AG04450 (cell line): ENCODE data around the gene CCBE1. TPM values are rescaled to one million over a fixed set of nuclear protein-coding genes. Genes with fewer than 3 reads are reported as not detected.

Experiments
- CTCF ChIA-PET: fragments of 300-600, 350-600 bp; formaldehyde crosslinking; extraction: SDS; loops from one replicate; lab custom pipeline; 2022; ENCODE audit warnings: antibody characterized with exemption, inconsistent platforms; lab: Charles Lee
- POLR2A ChIA-PET: fragments of 350-600 bp; formaldehyde crosslinking; extraction: SDS; loops from one replicate; lab custom pipeline; 2021; ENCODE audit warnings: antibody characterized with exemption, inconsistent platforms; lab: Yijun Ruan, JAX
- DNase-seq: peaks from one replicate; pipeline ENCODE4 v3.0.0-alpha.2; 2011; ENCODE audit warnings: low read depth, low spot score
- H3K27ac ChIP-seq: one replicate; pipeline ENCODE4 v1.5.1; 2012; ENCODE audit warnings: low read depth, low read length, control low read depth
- H3K27me3 ChIP-seq: one replicate; pipeline ENCODE4 v1.6.0; 2012; ENCODE audit warnings: low read length; ENCODE audit not compliant: control insufficient read depth, insufficient read depth
- H3K4me3 ChIP-seq: 2 replicates; pipeline ENCODE4 v1.5.1; 2011; ENCODE audit warnings: mild to moderate bottlenecking, low read depth, low read length, control low read depth
- H3K9me3 ChIP-seq: 2 replicates; pipeline ENCODE4 v1.5.1; 2012; ENCODE audit warnings: low read length; ENCODE audit not compliant: control insufficient read depth, insufficient read depth
- polyA plus RNA-seq: library from polyadenylated mRNA; depleted of rRNA; stranded (reverse); fragments of >200 nt; gene quantifications from 2 replicates; pipeline ENCODE4 v1.2.3, GENCODE V29; 2011
- TF ChIP-seq, protein P1 (sequence below): IDR thresholded peaks from 2 replicates; pipeline ENCODE4 v1.5.1; 2011; ENCODE audit warnings: low read depth, low read length, control low read depth, inconsistent platforms

Gene CCBE1
- polyA plus RNA-seq, 1 experiment = 40.4 TPM

- no peak overlapping the region for H3K4me3 ChIP-seq
- POLR2A ChIA-PET = interaction anchor here (0.8 kb wide), 1 partner anchor 239 kb away, joined by 3 read pairs; the partner anchor contains the start of gene CCBE1
- CTCF ChIA-PET = interaction anchor here (0.7 to 9.8 kb wide), 34 partner anchors 8 to 447 kb away, joined by 3 to 218 read pairs (median 4); partner anchors contain the start of gene CCBE1
- H3K27me3 ChIP-seq = no peaks in the 10 kb centered on the region
- H3K27ac ChIP-seq = no peak overlapping the region
- no peaks in the 10 kb centered on the region for H3K9me3 ChIP-seq
- no peak for DNase-seq
- TF ChIP-seq, protein P1, sequence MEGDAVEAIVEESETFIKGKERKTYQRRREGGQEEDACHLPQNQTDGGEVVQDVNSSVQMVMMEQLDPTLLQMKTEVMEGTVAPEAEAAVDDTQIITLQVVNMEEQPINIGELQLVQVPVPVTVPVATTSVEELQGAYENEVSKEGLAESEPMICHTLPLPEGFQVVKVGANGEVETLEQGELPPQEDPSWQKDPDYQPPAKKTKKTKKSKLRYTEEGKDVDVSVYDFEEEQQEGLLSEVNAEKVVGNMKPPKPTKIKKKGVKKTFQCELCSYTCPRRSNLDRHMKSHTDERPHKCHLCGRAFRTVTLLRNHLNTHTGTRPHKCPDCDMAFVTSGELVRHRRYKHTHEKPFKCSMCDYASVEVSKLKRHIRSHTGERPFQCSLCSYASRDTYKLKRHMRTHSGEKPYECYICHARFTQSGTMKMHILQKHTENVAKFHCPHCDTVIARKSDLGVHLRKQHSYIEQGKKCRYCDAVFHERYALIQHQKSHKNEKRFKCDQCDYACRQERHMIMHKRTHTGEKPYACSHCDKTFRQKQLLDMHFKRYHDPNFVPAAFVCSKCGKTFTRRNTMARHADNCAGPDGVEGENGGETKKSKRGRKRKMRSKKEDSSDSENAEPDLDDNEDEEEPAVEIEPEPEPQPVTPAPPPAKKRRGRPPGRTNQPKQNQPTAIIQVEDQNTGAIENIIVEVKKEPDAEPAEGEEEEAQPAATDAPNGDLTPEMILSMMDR = no peak
Measured at GRCh38 chr18:59458575-59458974, 238.6 kb downstream of the CCBE1 start.

DNA sequence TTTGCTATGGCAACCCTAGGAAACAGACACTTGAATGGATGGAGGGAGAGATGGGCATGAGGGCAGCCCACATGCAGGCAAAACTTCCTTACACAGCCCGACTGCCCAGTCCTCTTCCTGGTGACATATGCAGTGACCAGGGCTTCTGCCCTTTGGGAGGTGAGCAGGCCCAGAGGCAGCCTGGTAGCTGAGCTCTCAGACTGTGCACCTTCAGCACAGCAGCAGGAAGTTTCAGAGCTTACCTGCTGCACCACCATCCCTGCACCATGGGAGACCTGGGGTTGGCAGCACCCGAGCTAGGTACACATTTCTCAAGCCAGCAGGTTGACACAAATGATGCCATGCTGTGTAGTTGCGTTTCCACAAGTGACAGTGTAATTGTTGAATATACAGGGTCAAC lies 240.6 kb downstream of the CCBE1 start:
- DNase-seq = no peak
- TF ChIP-seq, protein P1 = no peak
- no peak overlapping the region for H3K4me3 ChIP-seq
- H3K27me3 ChIP-seq = no peaks in the 10 kb centered on the region
- POLR2A ChIA-PET = interaction anchor here (0.6 kb wide), 1 partner anchor 90 kb away, joined by 3 read pairs; no protein-coding TSS in a partner anchor
- H3K9me3 ChIP-seq = no peaks in the 10 kb centered on the region
- CTCF ChIA-PET = interaction anchor here (6.8 to 9.8 kb wide), 2 partner anchors 241 to 366 kb away, joined by 77 to 218 read pairs; partner anchors contain the start of gene CCBE1
- no peak overlapping the region for H3K27ac ChIP-seq

DNA sequence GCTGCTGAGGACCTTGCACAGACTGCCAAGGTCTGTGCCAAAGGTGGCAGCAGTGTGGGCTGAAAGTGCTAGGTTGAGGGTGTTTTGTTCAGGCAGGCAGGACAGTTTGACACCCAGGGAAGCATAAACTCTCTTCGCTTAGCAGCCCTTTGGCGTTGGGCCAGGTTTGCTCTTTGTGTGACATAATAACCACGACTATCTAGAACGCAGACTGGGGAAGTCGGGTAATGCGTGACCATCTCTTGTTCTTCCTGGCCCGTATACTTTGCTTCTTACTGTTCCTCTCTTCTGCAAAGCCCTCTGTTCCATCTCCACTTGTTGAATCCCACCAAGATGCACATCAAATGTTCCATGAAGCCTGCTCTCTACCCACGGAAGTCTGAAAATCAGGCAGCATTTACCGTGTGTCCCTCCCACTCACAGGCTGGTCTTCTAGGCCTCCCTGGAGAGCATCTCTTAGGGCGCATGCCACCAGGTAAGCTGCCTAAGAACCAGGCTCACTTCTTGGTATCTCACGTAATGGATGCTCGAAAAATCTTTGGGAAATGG lies 241.4 kb downstream of the CCBE1 start:
- CTCF ChIA-PET = no interaction called here
- no peaks in the 10 kb centered on the region for H3K27me3 ChIP-seq
- POLR2A ChIA-PET = no interaction called here
- DNase-seq = no peak
- no peak overlapping the region for H3K4me3 ChIP-seq
- no peaks in the 10 kb centered on the region for H3K9me3 ChIP-seq
- TF ChIP-seq, protein P1 = no peak
- H3K27ac ChIP-seq = no peak overlapping the region

DNA sequence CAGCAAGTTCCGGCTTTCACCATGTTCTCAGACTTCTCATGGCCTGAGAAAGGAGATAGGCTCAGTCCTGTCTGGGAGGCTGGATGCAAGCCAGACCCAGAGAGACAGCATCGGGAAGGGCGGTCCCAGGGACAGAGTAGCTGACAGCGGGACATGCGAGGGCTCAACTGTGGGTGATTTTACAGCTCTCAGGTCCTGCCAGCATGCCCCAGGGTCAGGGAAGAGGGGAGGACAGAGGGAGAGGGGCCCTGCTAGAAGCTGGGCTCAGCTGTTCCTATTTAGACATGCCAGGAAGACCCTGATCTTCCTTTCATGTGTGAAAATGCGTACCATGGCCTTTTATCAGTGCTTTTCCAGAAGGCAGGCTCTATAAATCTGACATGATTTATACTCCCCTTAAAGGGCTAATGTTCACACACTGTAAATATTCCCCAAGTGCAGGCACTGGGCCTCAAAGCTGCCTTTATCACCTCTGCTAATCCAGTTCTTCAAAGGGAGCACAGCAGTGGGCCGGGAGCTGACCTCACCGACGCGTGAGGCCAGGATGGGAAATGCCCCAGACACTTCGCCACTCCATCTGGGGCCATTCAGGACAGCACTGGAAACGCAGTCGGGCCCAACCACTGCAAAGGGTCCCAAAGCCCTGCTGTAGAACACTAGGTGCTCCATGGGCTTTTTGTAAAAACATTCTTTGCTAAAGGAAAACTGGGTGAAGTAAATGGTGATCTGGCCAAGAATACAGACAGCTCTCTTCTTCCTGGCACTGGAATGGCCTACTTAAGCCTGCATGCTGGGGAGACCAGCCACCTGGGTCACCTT lies 242.1 kb downstream of the CCBE1 start:
- TF ChIP-seq, protein P1 = no peak
- ChIA-PET CTCF (interaction anchor here (3.2 kb wide), 1 partner anchor 242 kb away, joined by 12 read pairs; the partner anchor contains the start of gene CCBE1), POLR2A (no interaction called here)
- Histone ChIP-seq H3K9me3 (no peaks in the 10 kb centered on the region), H3K27ac (no peak overlapping the region), H3K4me3 (no peak overlapping the region), H3K27me3 (no peaks in the 10 kb centered on the region)
- DNase-seq = no peak
